ENCODE data around the gene USHBP1.

GRCh38 chr19:17296273-17296672, 31.7 kb upstream of the USHBP1 start:
- TF ChIP-seq EZH2 (IDR thresholded peaks at IDR 0.05) = no peak
- no peak for TF ChIP-seq CTCF (IDR thresholded peaks at IDR 0.05)
- no peak for TF ChIP-seq EZH2phosphoT487 (IDR thresholded peaks at IDR 0.05)
